IPS-18c (cell line): ENCODE measurements around the gene KPNB1.
"Not testable (repeated sequence)": the region's sequence is repeated elsewhere in the genome, so short reads cannot be mapped to it uniquely, and the experiment has no call there.

Source experiments
- H3K4me3 ChIP-seq: 2 replicates; pipeline ENCODE4 v1.7.0; 2013; ENCODE audit warnings: low read depth, mild to moderate bottlenecking, low read length, moderate library complexity; ENCODE audit not compliant: insufficient read depth
- H3K9me3 ChIP-seq: one replicate; pipeline ENCODE4 v1.6.1; 2013; ENCODE audit warnings: mild to moderate bottlenecking, low read length, moderate library complexity; ENCODE audit not compliant: control insufficient read depth, insufficient read depth

KPNB1 gene

GRCh38 chr17:47663912-47664623 lies 14.3 kb downstream of the KPNB1 start:
- no peaks in the 10 kb centered on the region for H3K9me3 ChIP-seq
- H3K4me3 ChIP-seq, result no peak overlapping the region

- Histone ChIP-seq H3K9me3 (no peaks in the 10 kb centered on the region), H3K4me3 (no peak overlapping the region)
Measured at GRCh38 chr17:47664624-47664941, 14.9 kb downstream of the KPNB1 start.

DNA sequence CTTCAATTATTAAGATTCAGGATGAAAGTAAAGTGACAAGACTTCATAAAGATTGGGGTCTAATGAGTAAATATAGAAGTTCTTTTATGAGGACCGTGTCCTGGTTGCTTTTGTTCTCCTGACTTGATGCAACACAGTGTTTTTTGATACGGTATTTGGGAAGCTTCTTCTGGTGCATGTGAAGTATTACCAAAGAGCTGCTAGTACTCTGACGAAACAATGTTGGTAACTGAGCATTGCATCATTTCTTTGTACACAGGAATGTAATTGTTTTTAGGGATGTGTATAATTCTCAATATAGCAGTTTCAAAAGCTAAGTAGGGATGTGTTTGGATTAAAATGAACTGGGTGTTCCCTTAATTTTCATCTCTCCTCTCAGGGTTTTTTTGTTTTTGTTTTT lies 15.9 kb downstream of the KPNB1 start:
- Histone ChIP-seq H3K9me3 (no peaks in the 10 kb centered on the region), H3K4me3 (no peak overlapping the region)

- H3K4me3 ChIP-seq, result no peak overlapping the region
- no peaks in the 10 kb centered on the region for H3K9me3 ChIP-seq
Measured at GRCh38 chr17:47669081-47669480, 19.4 kb downstream of the KPNB1 start.

GRCh38 chr17:47670064-47670463 lies 20.3 kb downstream of the KPNB1 start:
- H3K9me3 ChIP-seq, result no peaks in the 10 kb centered on the region
- no peak overlapping the region for H3K4me3 ChIP-seq

DNA sequence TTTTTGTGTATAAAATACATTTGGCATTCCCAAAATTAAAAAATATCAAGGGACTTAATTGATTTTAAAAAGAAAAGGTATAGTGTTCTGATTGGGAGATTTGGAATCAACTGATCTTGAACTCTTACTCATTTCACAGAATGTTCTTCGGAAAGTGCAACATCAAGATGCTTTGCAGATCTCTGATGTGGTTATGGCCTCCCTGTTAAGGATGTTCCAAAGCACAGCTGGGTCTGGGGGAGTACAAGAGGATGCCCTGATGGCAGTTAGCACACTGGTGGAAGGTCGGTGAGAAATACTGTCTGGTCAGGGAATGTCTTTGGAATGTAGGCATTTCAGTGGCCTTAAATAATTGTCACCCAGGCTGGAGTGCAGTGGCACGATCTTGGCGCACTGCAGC lies 24.8 kb downstream of the KPNB1 start:
- Histone ChIP-seq H3K9me3 (no peaks in the 10 kb centered on the region), H3K4me3 (no peak overlapping the region)

GRCh38 chr17:47675380-47676198 lies 25.9 kb downstream of the KPNB1 start:
- Histone ChIP-seq H3K4me3 (no peak overlapping the region; the same call in 1 of the 2 replicates), H3K9me3 (no peaks in the 10 kb centered on the region)

DNA sequence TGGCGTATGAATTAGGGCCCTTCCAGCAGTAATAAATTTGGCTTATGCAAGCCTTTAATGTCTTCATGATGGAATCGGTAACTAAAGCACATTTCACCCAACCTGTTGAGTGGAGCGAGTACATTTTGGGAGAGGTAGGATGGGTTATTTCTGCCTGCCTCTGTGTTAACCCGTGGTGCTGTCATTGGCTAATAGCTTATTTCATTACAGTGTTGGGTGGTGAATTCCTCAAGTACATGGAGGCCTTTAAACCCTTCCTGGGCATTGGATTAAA lies 26.4 kb downstream of the KPNB1 start:
- no peaks in the 10 kb centered on the region for H3K9me3 ChIP-seq
- H3K4me3 ChIP-seq, result no peak overlapping the region

GRCh38 chr17:47676510-47677165 lies 26.9 kb downstream of the KPNB1 start:
- Histone ChIP-seq H3K9me3 (no peaks in the 10 kb centered on the region), H3K4me3 (no peak overlapping the region)

DNA sequence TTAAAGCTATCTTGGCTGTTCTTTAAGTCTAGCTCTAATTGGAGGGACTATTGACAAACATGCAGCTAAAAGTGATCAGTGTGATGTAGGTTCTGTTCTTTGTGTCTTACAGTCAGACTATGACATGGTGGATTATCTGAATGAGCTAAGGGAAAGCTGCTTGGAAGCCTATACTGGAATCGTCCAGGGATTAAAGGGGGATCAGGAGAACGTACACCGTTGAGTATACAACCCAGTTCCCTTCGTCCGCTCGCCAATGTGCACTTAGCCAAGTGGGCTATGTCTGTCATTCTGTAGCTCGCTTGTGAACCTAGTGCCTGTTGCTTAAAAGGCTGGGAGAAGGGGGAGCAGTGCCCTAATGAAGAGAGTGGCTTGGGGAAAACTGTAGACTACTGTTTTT lies 28.5 kb downstream of the KPNB1 start:
- no peaks in the 10 kb centered on the region for H3K9me3 ChIP-seq
- no peak overlapping the region for H3K4me3 ChIP-seq

- H3K9me3 ChIP-seq, result no peaks in the 10 kb centered on the region
- no peak overlapping the region for H3K4me3 ChIP-seq
Measured at GRCh38 chr17:47682138-47682537, 32.4 kb downstream of the KPNB1 start.

- H3K9me3 ChIP-seq, H3K4me3 ChIP-seq: not testable (repeated sequence)
Measured at GRCh38 chr17:47682727-47683126, 33.0 kb downstream of the KPNB1 start.

DNA sequence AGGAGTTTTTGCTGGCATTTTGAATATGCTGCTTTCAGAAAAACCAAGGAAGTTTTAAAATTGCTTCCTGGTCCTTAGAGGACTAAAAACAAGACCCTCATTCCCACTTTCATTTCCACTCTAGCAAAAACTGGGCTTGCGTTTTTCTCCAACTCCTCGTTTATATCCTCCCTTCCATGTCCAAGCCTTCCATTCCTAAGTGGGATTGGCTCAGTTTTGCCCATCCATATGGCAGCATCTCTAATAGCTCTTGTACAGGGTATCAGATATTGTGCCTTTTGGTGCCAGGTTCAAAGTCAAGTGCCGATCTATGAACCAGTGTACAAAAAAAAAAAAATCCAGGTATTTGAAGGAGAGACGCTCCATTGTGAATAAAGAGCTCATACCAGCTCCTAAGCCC lies 34.3 kb downstream of the KPNB1 start:
- H3K4me3 ChIP-seq, result no peak overlapping the region
- no peaks in the 10 kb centered on the region for H3K9me3 ChIP-seq

- Histone ChIP-seq H3K9me3 (no peaks in the 10 kb centered on the region), H3K4me3 (no peak overlapping the region)
Measured at GRCh38 chr17:47684535-47685193, 34.9 kb downstream of the KPNB1 start.

GRCh38 chr17:47685556-47686275 lies 36.0 kb downstream of the KPNB1 start:
- H3K4me3 ChIP-seq, result no peak overlapping the region

GRCh38 chr17:47686276-47686635 lies 36.5 kb downstream of the KPNB1 start:
- Histone ChIP-seq H3K4me3 (no peak overlapping the region), H3K9me3 (no peaks in the 10 kb centered on the region)

More at GRCh38 chr17:47685556-47686275, 36.0 kb downstream of the KPNB1 start:
- H3K9me3 ChIP-seq, result no peaks in the 10 kb centered on the region

DNA sequence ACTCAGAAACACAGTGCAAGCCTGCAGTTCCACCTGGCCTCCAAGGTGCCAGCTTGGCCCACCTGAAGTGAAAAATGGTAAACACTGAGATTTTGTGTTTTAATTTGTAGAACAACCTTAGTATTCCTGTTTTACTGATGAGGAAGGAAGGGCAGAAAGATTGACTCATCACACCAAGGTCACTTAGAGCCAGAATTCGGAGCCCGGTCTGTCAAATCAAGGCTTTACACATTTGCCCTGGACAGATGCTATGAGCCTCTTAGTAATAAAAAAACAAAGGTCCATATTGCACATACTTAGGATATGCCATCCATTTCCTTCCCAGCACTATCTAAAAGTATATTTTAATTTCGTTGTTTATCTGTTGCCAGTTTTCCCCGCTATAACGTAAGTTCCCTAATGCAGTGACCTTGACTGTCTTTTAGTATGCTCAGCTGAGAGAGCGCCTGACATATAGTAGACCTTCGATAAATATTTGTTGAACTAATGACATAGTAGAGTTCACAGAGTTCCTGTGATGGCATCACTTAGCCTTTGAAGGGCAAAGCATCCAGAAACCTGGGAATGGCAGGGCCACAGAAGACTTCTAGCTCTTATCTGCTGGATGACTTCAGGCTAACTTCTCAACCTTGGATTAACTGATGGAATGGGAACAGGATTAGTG lies 37.1 kb downstream of the KPNB1 start:
- Histone ChIP-seq H3K4me3 (no peak overlapping the region), H3K9me3 (no peaks in the 10 kb centered on the region)
